Stimulated activated CD4-positive, alpha-beta T cell treated with anti-CD3 and anti-CD28 coated beads, Interleukin-1b, Interleukin-23, amount 100 ng/mL, for 24 hours (primary cell): ENCODE results near the gene F3.

Experiments used
- DNase-seq, 4 experiments: peaks; one replicate each; pipeline ENCODE4 v3.0.0-alpha.2; 2020; ENCODE audit warnings: low read depth in 4 of 4, low spot score in 1 of 4

F3 gene

GRCh38 chr1:94528826-94529225 lies 12.7 kb downstream of the F3 start:
- DNase-seq: no peak

GRCh38 chr1:94528299-94528698 lies 13.3 kb downstream of the F3 start:
- DNase-seq: no peak

GRCh38 chr1:94527447-94528031 lies 14.0 kb downstream of the F3 start:
- no peak for DNase-seq

GRCh38 chr1:94526152-94526980 lies 15.2 kb downstream of the F3 start:
- DNase-seq: no peak

- DNase-seq: no peak
Observed at GRCh38 chr1:94524531-94524930, 17.0 kb downstream of the F3 start.

GRCh38 chr1:94522304-94522703 lies 19.3 kb downstream of the F3 start:
- DNase-seq: no peak

- no peak for DNase-seq
Observed at GRCh38 chr1:94519351-94519750, 22.2 kb downstream of the F3 start.

- DNase-seq: no peak
Observed at GRCh38 chr1:94515296-94515947, 26.1 kb downstream of the F3 start.

GRCh38 chr1:94514095-94514727 lies 27.3 kb downstream of the F3 start:
- no peak for DNase-seq

GRCh38 chr1:94512816-94513215 lies 28.7 kb downstream of the F3 start:
- no peak for DNase-seq

- no peak for DNase-seq
Observed at GRCh38 chr1:94504601-94505000, 37.0 kb downstream of the F3 start.

GRCh38 chr1:94503153-94503552 lies 38.4 kb downstream of the F3 start:
- DNase-seq: no peak

- no peak for DNase-seq
Observed at GRCh38 chr1:94501935-94502334, 39.6 kb downstream of the F3 start.

- DNase-seq: no peak
Observed at GRCh38 chr1:94501426-94501825, 40.1 kb downstream of the F3 start.

GRCh38 chr1:94496076-94496755 lies 45.3 kb downstream of the F3 start:
- DNase-seq: no peak

- DNase-seq: no peak
Observed at GRCh38 chr1:94490556-94490955, 51.0 kb downstream of the F3 start.

GRCh38 chr1:94486990-94487389 lies 54.6 kb downstream of the F3 start:
- no peak for DNase-seq

GRCh38 chr1:94481473-94481933 lies 60.1 kb downstream of the F3 start:
- peak in 3 of 4 experiments; percentile 1 to 9 (median 7) for DNase-seq

GRCh38 chr1:94479682-94480081 lies 61.9 kb downstream of the F3 start:
- no peak for DNase-seq
